ENCODE measurements around the gene CCDC86. TPM values are rescaled to one million over a fixed set of nuclear protein-coding genes. Genes with fewer than 3 reads are reported as not detected.

Gene CCDC86
- total and polyA plus RNA-seq, 9 of the 15 experiments (the other 6 are each of a cell fraction or from before 2014, with no cell fraction given): 4.6 to 102 (median 25.2) TPM

GRCh38 chr11:60891103-60891741 lies 49.3 kb downstream of the CCDC86 start (continued):
- TF ChIP-seq NCOA4 (IDR thresholded peaks at IDR 0.05; ENCODE audit: partially characterized antibody): no peak
- no peak for TF ChIP-seq ZNF511 (CRISPR knock-in tag; IDR thresholded peaks at IDR 0.05)
- TF ChIP-seq VEZF1 (CRISPR knock-in tag; IDR thresholded peaks at IDR 0.05): peak; percentile 73
- TF ChIP-seq RNF2 (IDR thresholded peaks at IDR 0.05): peak; percentile 72
- peak; percentile 83 for TF ChIP-seq CTBP1 (IDR thresholded peaks at IDR 0.05; ENCODE audit: borderline replicate concordance)
- no peak for TF ChIP-seq NBN (IDR thresholded peaks at IDR 0.05; ENCODE audit: low read depth)
- no peak for TF ChIP-seq SRF (CRISPR knock-in tag; IDR thresholded peaks at IDR 0.05)
- TF ChIP-seq DPF2 (IDR thresholded peaks at IDR 0.05): peak; percentile 85
- peak; percentile 71 for TF ChIP-seq DACH1 (IDR thresholded peaks at IDR 0.05; ENCODE audit: partially characterized antibody)
- peak; percentile 44; the same call in 1 of the 2 replicates for TF ChIP-seq DMBX1 (CRISPR knock-in tag; IDR thresholded peaks at IDR 0.05; ENCODE audit: borderline replicate concordance)
- no peak for TF ChIP-seq ARNT (IDR thresholded peaks at IDR 0.05)
- peak; percentile 51; the same call in 1 of the 2 replicates for TF ChIP-seq LEF1 (IDR thresholded peaks at IDR 0.05)
- no peak for TF ChIP-seq ARID3A (IDR thresholded peaks at IDR 0.05; ENCODE audit: borderline replicate concordance, low read depth, low read length)
- no peak for TF ChIP-seq NEUROD1 (IDR thresholded peaks at IDR 0.05; ENCODE audit: borderline replicate concordance, low read depth, low read length, partially characterized antibody)
- peak; percentile 85 for TF ChIP-seq CBFA2T3 (IDR thresholded peaks at IDR 0.05)
- no peak for TF ChIP-seq ZNF3 (CRISPR knock-in tag; IDR thresholded peaks at IDR 0.05)
- peak in 1 of 3 experiments; percentile 39; a peak in 2 of 6 replicates for TF ChIP-seq ZBTB11 (CRISPR knock-in tag; IDR thresholded peaks at IDR 0.05)
- peak; percentile 78 for TF ChIP-seq NCOR1 (IDR thresholded peaks at IDR 0.05)
- no peak for TF ChIP-seq ZNF134 (CRISPR knock-in tag; conservative IDR thresholded peaks at IDR 0.05)
- TF ChIP-seq ZNF280B (CRISPR knock-in tag; IDR thresholded peaks at IDR 0.05): no peak
- no peak for TF ChIP-seq MXI1 (IDR thresholded peaks at IDR 0.05; ENCODE audit: low read depth, low read length)
